ENCODE results near the gene SORBS1.
A peak's percentile ranks its signal among the peaks of the same experiment; 100 is the strongest.

The SORBS1 gene

DNA sequence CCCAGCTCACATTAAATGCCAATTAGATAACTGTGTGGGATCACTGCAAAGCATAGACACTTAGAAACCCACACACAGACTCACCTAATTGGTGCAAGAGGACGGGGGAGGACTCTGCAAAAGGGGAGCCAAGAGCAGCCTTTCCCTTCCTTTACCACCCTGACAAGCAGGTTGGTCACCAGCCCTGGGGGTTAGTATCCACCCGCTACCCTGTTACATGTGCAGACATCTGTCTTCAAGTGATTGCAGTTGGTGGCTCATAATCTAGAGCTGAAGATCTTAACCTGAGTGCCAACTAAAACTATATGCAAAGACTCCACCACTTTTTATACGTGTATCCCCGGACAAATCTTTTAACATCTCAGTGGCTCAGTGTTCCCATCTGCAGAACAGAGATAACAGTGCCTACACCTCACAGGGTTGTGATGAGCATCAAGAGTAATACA, 56.9 kb downstream of the SORBS1 start:
- Histone ChIP-seq H3K36me3 (ENCODE audit: control insufficient read depth in 2 of 2, insufficient read depth in 1 of 2, low read length in 2 of 2) (no peaks in the 10 kb centered on the region), H3K4me1 (ENCODE audit: control insufficient read depth, insufficient read depth, low read length) (peaks cover 15% of the 10 kb centered on the region; the same call in 1 of the 2 replicates), H3K27ac (ENCODE audit: extremely low read depth, low read depth, low read length) (no peak overlapping the region), H3K9me3 (ENCODE audit: control insufficient read depth, insufficient read depth, low read depth, low read length) (no peaks in the 10 kb centered on the region), H3K4me3 (ENCODE audit: low read depth, low read length) (no peak overlapping the region)
- CTCF ChIA-PET: interaction anchor here (0.6 to 2.0 kb wide), 3 partner anchors 25 to 58 kb away, joined by 3 to 4 read pairs (median 4); no protein-coding TSS in a partner anchor
- TF ChIP-seq EGR2 (tag by site-specific recombination; IDR thresholded peaks at IDR 0.05; ENCODE audit: low read depth) (peak; percentile 67), ZFHX2 (tag by site-specific recombination; conservative IDR thresholded peaks at IDR 0.05) (peak; percentile 56), ZNF777 (tag by site-specific recombination; IDR thresholded peaks at IDR 0.05; ENCODE audit: borderline replicate concordance) (no peak), PRDM10 (tag by site-specific recombination; IDR thresholded peaks at IDR 0.05) (peak; percentile 83)
- POLR2A ChIA-PET: no interaction called here

GRCh38 chr10:95503526-95503925, 57.6 kb downstream of the SORBS1 start:
- CTCF ChIA-PET: interaction anchor here (2.0 kb wide), 1 partner anchor 58 kb away, joined by 4 read pairs; no protein-coding TSS in a partner anchor

GRCh38 chr10:95503001-95503400, 58.2 kb downstream of the SORBS1 start:
- ChIA-PET POLR2A (no interaction called here), CTCF (interaction anchor here (0.7 kb wide), 1 partner anchor 64 kb away, joined by 3 read pairs; no protein-coding TSS in a partner anchor)
- H3K4me1 ChIP-seq (ENCODE audit: control insufficient read depth, insufficient read depth, low read length): peaks cover 15% of the 10 kb centered on the region; the same call in 1 of the 2 replicates
- H3K27ac ChIP-seq (ENCODE audit: extremely low read depth, low read depth, low read length): no peak overlapping the region
- TF ChIP-seq OVOL3 (tag by site-specific recombination; IDR thresholded peaks at IDR 0.05): no peak
- TF ChIP-seq ZNF202 (tag by site-specific recombination; IDR thresholded peaks at IDR 0.05; ENCODE audit: borderline replicate concordance): no peak
- TF ChIP-seq ZNF311 (tag by site-specific recombination; IDR thresholded peaks at IDR 0.05; ENCODE audit: borderline replicate concordance): no peak
- TF ChIP-seq ZIC2 (tag by site-specific recombination; IDR thresholded peaks at IDR 0.05): no peak
- TF ChIP-seq PRDM1 (tag by site-specific recombination; IDR thresholded peaks at IDR 0.05): peak; percentile 35
- TF ChIP-seq ZNF600 (tag by site-specific recombination; IDR thresholded peaks at IDR 0.05): no peak
- H3K36me3 ChIP-seq (ENCODE audit: control insufficient read depth in 2 of 2, insufficient read depth in 1 of 2, low read length in 2 of 2): no peaks in the 10 kb centered on the region
- H3K4me3 ChIP-seq (ENCODE audit: low read depth, low read length): no peak overlapping the region
- no peaks in the 10 kb centered on the region for H3K9me3 ChIP-seq (ENCODE audit: control insufficient read depth, insufficient read depth, low read depth, low read length)

More at GRCh38 chr10:95503526-95503925, 57.6 kb downstream of the SORBS1 start:
- TF ChIP-seq ZNF112 (tag by site-specific recombination; IDR thresholded peaks at IDR 0.05) (no peak), ZNF311 (tag by site-specific recombination; IDR thresholded peaks at IDR 0.05; ENCODE audit: borderline replicate concordance) (no peak), HOXD13 (CRISPR knock-in tag; IDR thresholded peaks at IDR 0.05; ENCODE audit: borderline replicate concordance) (no peak)
- Histone ChIP-seq H3K9me3 (ENCODE audit: control insufficient read depth, insufficient read depth, low read depth, low read length) (no peaks in the 10 kb centered on the region), H3K4me3 (ENCODE audit: low read depth, low read length) (no peak overlapping the region), H3K4me1 (ENCODE audit: control insufficient read depth, insufficient read depth, low read length) (peaks cover 15% of the 10 kb centered on the region; the same call in 1 of the 2 replicates), H3K36me3 (ENCODE audit: control insufficient read depth in 2 of 2, insufficient read depth in 1 of 2, low read length in 2 of 2) (no peaks in the 10 kb centered on the region), H3K27ac (ENCODE audit: extremely low read depth, low read depth, low read length) (no peak overlapping the region)
- POLR2A ChIA-PET: no interaction called here

DNA sequence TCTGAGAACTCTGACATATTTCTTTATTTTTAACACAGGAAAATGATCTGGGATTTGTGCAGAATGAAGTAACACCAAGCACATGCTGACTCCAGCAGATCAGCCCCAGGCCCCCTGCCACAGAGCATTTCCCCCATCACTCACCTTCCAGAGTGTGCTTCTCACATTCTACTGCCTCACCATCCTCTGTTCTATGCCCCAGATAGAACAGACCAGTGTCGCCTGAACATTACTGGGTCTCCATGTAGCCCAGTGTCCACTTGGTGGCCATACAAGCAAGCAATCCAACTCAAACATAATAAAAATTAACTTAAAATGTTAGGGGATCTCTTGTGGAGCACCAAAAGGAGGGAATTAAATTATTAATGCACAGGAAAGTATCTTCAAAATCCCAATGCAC, 58.8 kb downstream of the SORBS1 start:
- H3K4me1 ChIP-seq (ENCODE audit: control insufficient read depth, insufficient read depth, low read length): peaks cover 15% of the 10 kb centered on the region; the same call in 1 of the 2 replicates
- POLR2A ChIA-PET: no interaction called here
- no peaks in the 10 kb centered on the region for H3K9me3 ChIP-seq (ENCODE audit: control insufficient read depth, insufficient read depth, low read depth, low read length)
- CTCF ChIA-PET: interaction anchor here (0.7 kb wide), 1 partner anchor 63 kb away, joined by 3 read pairs; no protein-coding TSS in a partner anchor
- H3K4me3 ChIP-seq (ENCODE audit: low read depth, low read length): no peak overlapping the region
- H3K27ac ChIP-seq (ENCODE audit: extremely low read depth, low read depth, low read length): no peak overlapping the region
- H3K36me3 ChIP-seq (ENCODE audit: control insufficient read depth in 2 of 2, insufficient read depth in 1 of 2, low read length in 2 of 2): no peaks in the 10 kb centered on the region
- TF ChIP-seq, protein P1, sequence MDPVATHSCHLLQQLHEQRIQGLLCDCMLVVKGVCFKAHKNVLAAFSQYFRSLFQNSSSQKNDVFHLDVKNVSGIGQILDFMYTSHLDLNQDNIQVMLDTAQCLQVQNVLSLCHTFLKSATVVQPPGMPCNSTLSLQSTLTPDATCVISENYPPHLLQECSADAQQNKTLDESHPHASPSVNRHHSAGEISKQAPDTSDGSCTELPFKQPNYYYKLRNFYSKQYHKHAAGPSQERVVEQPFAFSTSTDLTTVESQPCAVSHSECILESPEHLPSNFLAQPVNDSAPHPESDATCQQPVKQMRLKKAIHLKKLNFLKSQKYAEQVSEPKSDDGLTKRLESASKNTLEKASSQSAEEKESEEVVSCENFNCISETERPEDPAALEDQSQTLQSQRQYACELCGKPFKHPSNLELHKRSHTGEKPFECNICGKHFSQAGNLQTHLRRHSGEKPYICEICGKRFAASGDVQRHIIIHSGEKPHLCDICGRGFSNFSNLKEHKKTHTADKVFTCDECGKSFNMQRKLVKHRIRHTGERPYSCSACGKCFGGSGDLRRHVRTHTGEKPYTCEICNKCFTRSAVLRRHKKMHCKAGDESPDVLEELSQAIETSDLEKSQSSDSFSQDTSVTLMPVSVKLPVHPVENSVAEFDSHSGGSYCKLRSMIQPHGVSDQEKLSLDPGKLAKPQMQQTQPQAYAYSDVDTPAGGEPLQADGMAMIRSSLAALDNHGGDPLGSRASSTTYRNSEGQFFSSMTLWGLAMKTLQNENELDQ (tag by site-specific recombination; IDR thresholded peaks at IDR 0.05; ENCODE audit: low read depth): no peak
- TF ChIP-seq ZNF121 (tag by site-specific recombination; IDR thresholded peaks at IDR 0.05) (no peak), ZNF211 (tag by site-specific recombination; IDR thresholded peaks at IDR 0.05; ENCODE audit: low read depth) (no peak), ZNF585B (tag by site-specific recombination; IDR thresholded peaks at IDR 0.05) (no peak)
- TF ChIP-seq, protein P2, sequence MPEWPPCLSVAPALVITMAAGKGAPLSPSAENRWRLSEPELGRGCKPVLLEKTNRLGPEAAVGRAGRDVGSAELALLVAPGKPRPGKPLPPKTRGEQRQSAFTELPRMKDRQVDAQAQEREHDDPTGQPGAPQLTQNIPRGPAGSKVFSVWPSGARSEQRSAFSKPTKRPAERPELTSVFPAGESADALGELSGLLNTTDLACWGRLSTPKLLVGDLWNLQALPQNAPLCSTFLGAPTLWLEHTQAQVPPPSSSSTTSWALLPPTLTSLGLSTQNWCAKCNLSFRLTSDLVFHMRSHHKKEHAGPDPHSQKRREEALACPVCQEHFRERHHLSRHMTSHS (tag by site-specific recombination; IDR thresholded peaks at IDR 0.05): no peak
- TF ChIP-seq, protein P3, sequence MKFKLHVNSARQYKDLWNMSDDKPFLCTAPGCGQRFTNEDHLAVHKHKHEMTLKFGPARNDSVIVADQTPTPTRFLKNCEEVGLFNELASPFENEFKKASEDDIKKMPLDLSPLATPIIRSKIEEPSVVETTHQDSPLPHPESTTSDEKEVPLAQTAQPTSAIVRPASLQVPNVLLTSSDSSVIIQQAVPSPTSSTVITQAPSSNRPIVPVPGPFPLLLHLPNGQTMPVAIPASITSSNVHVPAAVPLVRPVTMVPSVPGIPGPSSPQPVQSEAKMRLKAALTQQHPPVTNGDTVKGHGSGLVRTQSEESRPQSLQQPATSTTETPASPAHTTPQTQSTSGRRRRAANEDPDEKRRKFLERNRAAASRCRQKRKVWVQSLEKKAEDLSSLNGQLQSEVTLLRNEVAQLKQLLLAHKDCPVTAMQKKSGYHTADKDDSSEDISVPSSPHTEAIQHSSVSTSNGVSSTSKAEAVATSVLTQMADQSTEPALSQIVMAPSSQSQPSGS (tag by site-specific recombination; IDR thresholded peaks at IDR 0.05; ENCODE audit: low read depth): no peak

All from HEK293 (cell line).